ENCODE data around the gene COL8A1. TPM values are rescaled to one million over a fixed set of nuclear protein-coding genes. Genes with fewer than 3 reads are reported as not detected.

COL8A1 gene
- total and polyA plus RNA-seq, 3 donors from 2014 or later, result 1.1 to 11.5 (median 1.3) TPM

DNA sequence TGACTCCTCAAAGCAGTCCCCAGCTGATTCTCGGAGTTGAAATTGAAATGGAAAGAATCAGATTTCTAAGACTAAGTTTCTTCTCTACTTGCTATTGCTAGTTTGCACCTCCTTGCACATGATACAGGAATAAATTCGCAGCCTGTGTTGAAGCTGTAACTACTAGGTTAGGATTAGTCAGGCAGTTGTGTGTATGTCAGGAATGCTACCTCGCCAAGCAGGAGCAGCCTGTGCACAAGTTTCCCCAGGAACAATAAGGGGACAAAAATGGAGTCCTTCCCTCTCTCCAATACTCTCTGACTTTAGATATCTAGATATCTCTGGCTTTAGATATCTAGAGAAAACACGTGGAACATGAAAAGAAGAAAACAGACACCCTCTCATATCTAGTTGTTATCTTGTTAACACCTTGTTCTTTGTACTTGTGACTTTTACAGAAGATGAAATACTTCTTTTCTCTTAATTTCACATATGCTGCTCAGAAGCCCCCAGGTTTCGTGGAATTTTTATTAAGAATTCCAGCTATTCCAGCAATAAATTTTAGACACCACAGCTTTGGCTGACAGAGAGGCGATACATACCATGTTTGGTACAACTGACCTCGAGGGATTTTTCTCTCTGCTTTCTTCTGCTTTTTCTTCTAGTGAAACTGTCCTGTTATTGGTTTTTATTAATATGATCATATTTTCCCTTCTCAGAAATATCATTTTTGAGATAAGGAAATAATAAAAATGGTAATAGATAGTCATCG lies 123.2 kb downstream of the COL8A1 start:
- H3K4me3 ChIP-seq, result no peak overlapping the region
- DNase-seq, result no peak
- H3K27ac ChIP-seq, result no peak overlapping the region
- WGBS, 2 donors, result 68 to 72% methylated on average over 8 of the region's 8 CpGs
- TF ChIP-seq, protein P1, sequence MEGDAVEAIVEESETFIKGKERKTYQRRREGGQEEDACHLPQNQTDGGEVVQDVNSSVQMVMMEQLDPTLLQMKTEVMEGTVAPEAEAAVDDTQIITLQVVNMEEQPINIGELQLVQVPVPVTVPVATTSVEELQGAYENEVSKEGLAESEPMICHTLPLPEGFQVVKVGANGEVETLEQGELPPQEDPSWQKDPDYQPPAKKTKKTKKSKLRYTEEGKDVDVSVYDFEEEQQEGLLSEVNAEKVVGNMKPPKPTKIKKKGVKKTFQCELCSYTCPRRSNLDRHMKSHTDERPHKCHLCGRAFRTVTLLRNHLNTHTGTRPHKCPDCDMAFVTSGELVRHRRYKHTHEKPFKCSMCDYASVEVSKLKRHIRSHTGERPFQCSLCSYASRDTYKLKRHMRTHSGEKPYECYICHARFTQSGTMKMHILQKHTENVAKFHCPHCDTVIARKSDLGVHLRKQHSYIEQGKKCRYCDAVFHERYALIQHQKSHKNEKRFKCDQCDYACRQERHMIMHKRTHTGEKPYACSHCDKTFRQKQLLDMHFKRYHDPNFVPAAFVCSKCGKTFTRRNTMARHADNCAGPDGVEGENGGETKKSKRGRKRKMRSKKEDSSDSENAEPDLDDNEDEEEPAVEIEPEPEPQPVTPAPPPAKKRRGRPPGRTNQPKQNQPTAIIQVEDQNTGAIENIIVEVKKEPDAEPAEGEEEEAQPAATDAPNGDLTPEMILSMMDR (IDR thresholded peaks at IDR 0.05), result no peak
- no peaks in the 10 kb centered on the region for H3K4me1 ChIP-seq
- no peaks in the 10 kb centered on the region for H3K9me3 ChIP-seq
- no peaks in the 10 kb centered on the region for H3K36me3 ChIP-seq (ENCODE audit: low read depth, missing control alignments)
- intact Hi-C loops (cut with DNase I; ENCODE audit: low total_unique reads), result no loop called here
- no peaks in the 10 kb centered on the region for H3K27me3 ChIP-seq

DNA sequence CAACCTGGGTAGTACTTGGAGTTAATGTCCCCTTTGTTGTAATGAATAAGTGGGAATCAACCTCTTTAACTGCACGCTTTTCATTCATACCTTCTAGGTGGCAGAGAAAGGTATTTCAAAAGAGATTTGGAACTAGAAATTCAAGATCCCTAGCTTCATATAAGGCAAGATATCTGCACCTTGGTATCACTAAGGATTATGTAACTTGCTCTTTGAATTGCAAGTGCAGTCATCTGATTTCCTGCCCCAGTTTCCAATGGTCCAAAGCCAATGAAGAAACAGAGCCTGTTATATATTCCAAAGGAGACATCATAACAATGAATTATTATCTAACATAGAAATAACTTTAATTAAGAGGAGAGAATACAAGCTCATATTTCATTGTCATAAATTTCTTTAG lies 124.5 kb downstream of the COL8A1 start:
- no peak overlapping the region for H3K4me3 ChIP-seq
- H3K27ac ChIP-seq, result no peak overlapping the region
- no peak for TF ChIP-seq POLR2A (IDR thresholded peaks at IDR 0.05)
- TF ChIP-seq, protein P1 (IDR thresholded peaks at IDR 0.05), result no peak
- H3K4me1 ChIP-seq, result no peaks in the 10 kb centered on the region
- 83 to 100% methylated on average over 1 of the region's 1 CpG for WGBS, 2 donors
- no peaks in the 10 kb centered on the region for H3K9me3 ChIP-seq
- no peaks in the 10 kb centered on the region for H3K36me3 ChIP-seq (ENCODE audit: low read depth, missing control alignments)
- no peak for DNase-seq
- H3K27me3 ChIP-seq, result no peaks in the 10 kb centered on the region
- intact Hi-C loops (cut with DNase I; ENCODE audit: low total_unique reads), result no loop called here

- DNase-seq, result no peak
- WGBS, 2 donors, result 93 to 98% methylated on average over 5 of the region's 5 CpGs
These were observed 126.0 kb downstream of the COL8A1 start for GRCh38 chr3:99764377-99764776.

GRCh38 chr3:99765042-99765942 lies 126.9 kb downstream of the COL8A1 start:
- no peaks in the 10 kb centered on the region for H3K36me3 ChIP-seq (ENCODE audit: low read depth, missing control alignments)
- H3K4me3 ChIP-seq, result no peak overlapping the region
- WGBS, 2 donors, result 75 to 87% methylated on average over 2 of the region's 2 CpGs
- no peaks in the 10 kb centered on the region for H3K4me1 ChIP-seq
- TF ChIP-seq, protein P1 (IDR thresholded peaks at IDR 0.05), result no peak
- TF ChIP-seq POLR2A (IDR thresholded peaks at IDR 0.05), result no peak
- intact Hi-C loops (cut with DNase I; ENCODE audit: low total_unique reads), result no loop called here
- H3K27ac ChIP-seq, result no peak overlapping the region
- no peaks in the 10 kb centered on the region for H3K9me3 ChIP-seq
- no peaks in the 10 kb centered on the region for H3K27me3 ChIP-seq
- DNase-seq, result no peak

More at GRCh38 chr3:99764377-99764776, 126.0 kb downstream of the COL8A1 start:
- H3K27ac ChIP-seq, result no peak overlapping the region
- H3K4me3 ChIP-seq, result no peak overlapping the region
- no peaks in the 10 kb centered on the region for H3K4me1 ChIP-seq
- intact Hi-C loops (cut with DNase I; ENCODE audit: low total_unique reads), result no loop called here
- no peaks in the 10 kb centered on the region for H3K9me3 ChIP-seq
- H3K27me3 ChIP-seq, result no peaks in the 10 kb centered on the region
- H3K36me3 ChIP-seq (ENCODE audit: low read depth, missing control alignments), result no peaks in the 10 kb centered on the region
- TF ChIP-seq, protein P1 (IDR thresholded peaks at IDR 0.05), result no peak
- TF ChIP-seq POLR2A (IDR thresholded peaks at IDR 0.05), result no peak

Measured in testis (tissue), 3 donors.